Hepatocyte (in vitro differentiated cells): ENCODE data around the gene PRIMA1. TPM values are rescaled to one million over a fixed set of nuclear protein-coding genes. Genes with fewer than 3 reads are reported as not detected.

ENCODE experiments used
- DNase-seq: peaks from one replicate; pipeline ENCODE4 v3.0.0-alpha.2; 2016; ENCODE audit warnings: low spot score
- H2AFZ ChIP-seq: fragments of 200-600 bp; sonication (generic); 2 replicates; pipeline ENCODE4 v1.6.0; 2016; ENCODE audit warnings: antibody characterized with exemption, mild to moderate bottlenecking
- H3K27ac ChIP-seq: fragments of 200-600 bp; sonication (generic); 2 replicates; pipeline ENCODE4 v1.5.1; 2016; ENCODE audit warnings: mild to moderate bottlenecking
- H3K27me3 ChIP-seq: fragments of 200-600 bp; sonication (generic); 2 replicates; pipeline ENCODE4 v1.6.1; 2016
- H3K36me3 ChIP-seq: fragments of 200-600 bp; sonication (generic); replicated peaks from 2 replicates; pipeline ENCODE4 v1.5.1; 2016; ENCODE audit warnings: low read depth; ENCODE audit not compliant: insufficient read depth
- H3K4me1 ChIP-seq: fragments of 200-600 bp; sonication (generic); 2 replicates; pipeline ENCODE4 v1.5.1; 2016; ENCODE audit warnings: mild to moderate bottlenecking, moderate library complexity; ENCODE audit not compliant: insufficient read depth
- H3K4me2 ChIP-seq: fragments of 200-600 bp; sonication (generic); 2 replicates; pipeline ENCODE4 v1.6.0; 2016
- H3K4me3 ChIP-seq: fragments of 200-600 bp; sonication (generic); 2 replicates; pipeline ENCODE4 v1.5.1; 2016; ENCODE audit warnings: mild to moderate bottlenecking
- H3K79me2 ChIP-seq: fragments of 200-600 bp; sonication (generic); 2 replicates; pipeline ENCODE4 v1.6.0; 2017; ENCODE audit warnings: mild to moderate bottlenecking
- H3K9me2 ChIP-seq: fragments of 200-600 bp; sonication (generic); replicated peaks from 2 replicates; pipeline ENCODE4 v1.6.0; 2017; ENCODE audit warnings: mild to moderate bottlenecking; ENCODE audit not compliant: insufficient read depth
- H3K9me3 ChIP-seq: fragments of 200-600 bp; sonication (generic); 2 replicates; pipeline ENCODE4 v1.5.1; 2016; ENCODE audit warnings: low read depth, mild to moderate bottlenecking
- H4K20me1 ChIP-seq: fragments of 200-600 bp; sonication (generic); 2 replicates; pipeline ENCODE4 v1.6.0; 2016; ENCODE audit warnings: mild to moderate bottlenecking; ENCODE audit not compliant: insufficient read depth, poor library complexity, severe bottlenecking
- CTCF ChIP-seq: fragments of 200-600 bp; sonication (generic); IDR thresholded peaks from 2 replicates; pipeline ENCODE4 v1.5.1; 2016; ENCODE audit warnings: antibody characterized with exemption, mild to moderate bottlenecking; ENCODE audit not compliant: poor library complexity
- EZH2 ChIP-seq: fragments of 200-600 bp; sonication (generic); IDR thresholded peaks from 2 replicates; pipeline ENCODE4 v1.6.1; 2016; ENCODE audit warnings: antibody characterized with exemption, mild to moderate bottlenecking, borderline replicate concordance
- EZH2phosphoT487 ChIP-seq: fragments of 200-600 bp; sonication (generic); IDR thresholded peaks from one replicate; pipeline ENCODE4 v1.6.1; 2018; ENCODE audit warnings: antibody characterized with exemption, mild to moderate bottlenecking, low read depth, moderate library complexity; ENCODE audit not compliant: unreplicated experiment, severe bottlenecking
- WGBS: methylation state at CpG from one replicate; pipeline ENCODE4 v1.1.6; 2016; ENCODE audit warnings: low lambda C conversion rate; ENCODE audit errors: missing lambda C conversion rate; 5-methylcytosine and 5-hydroxymethylcytosine counted together
- polyA plus RNA-seq: library from polyadenylated mRNA; unstranded; fragments of >200 nt; fragmentation: Nextera tagmentation; extraction: Ambion mirVana; gene quantifications from 2 replicates; pipeline ENCODE4 v1.2.1, GENCODE V29; 2016
- total RNA-seq: library from RNA; depleted of rRNA; stranded (reverse); fragments of >200 nt; gene quantifications from 2 replicates; pipeline ENCODE4 v1.2.3, GENCODE V29; 2014

Gene PRIMA1
- total and polyA plus RNA-seq, 2 experiments from 2014 or later: 1.5 to 1.9 TPM

GRCh38 chr14:93830753-93831461 lies 42.6 kb upstream of the PRIMA1 start:
- no peaks in the 10 kb centered on the region for H3K79me2 ChIP-seq
- no peaks in the 10 kb centered on the region for H3K9me2 ChIP-seq
- TF ChIP-seq EZH2 (no peak), CTCF (no peak), EZH2phosphoT487 (no peak)
- no peaks in the 10 kb centered on the region for H3K27me3 ChIP-seq
- no peaks in the 10 kb centered on the region for H3K36me3 ChIP-seq
- H3K4me3 ChIP-seq: no peak overlapping the region
- no peak overlapping the region for H3K4me2 ChIP-seq
- no peak overlapping the region for H2AFZ ChIP-seq
- no peaks in the 10 kb centered on the region for H3K9me3 ChIP-seq
- 82% methylated on average over 3 of the region's 3 CpGs for WGBS
- no peaks in the 10 kb centered on the region for H4K20me1 ChIP-seq
- no peak overlapping the region for H3K27ac ChIP-seq
- H3K4me1 ChIP-seq: no peaks in the 10 kb centered on the region
- DNase-seq: no peak

- no peak for DNase-seq
- no peak for TF ChIP-seq EZH2phosphoT487
- no peak for TF ChIP-seq CTCF
- no peak for TF ChIP-seq EZH2
- no peaks in the 10 kb centered on the region for H3K9me2 ChIP-seq
- no peaks in the 10 kb centered on the region for H3K9me3 ChIP-seq
- no peaks in the 10 kb centered on the region for H4K20me1 ChIP-seq
- H3K79me2 ChIP-seq: no peaks in the 10 kb centered on the region
- no peak overlapping the region for H3K27ac ChIP-seq
- no peaks in the 10 kb centered on the region for H3K4me1 ChIP-seq
- WGBS: 86% methylated on average over 4 of the region's 4 CpGs
- no peaks in the 10 kb centered on the region for H3K36me3 ChIP-seq
- H3K4me2 ChIP-seq: no peak overlapping the region
- no peak overlapping the region for H3K4me3 ChIP-seq
- H2AFZ ChIP-seq: no peak overlapping the region
- no peaks in the 10 kb centered on the region for H3K27me3 ChIP-seq
These were observed 41.7 kb upstream of the PRIMA1 start for GRCh38 chr14:93829839-93830481.

- no peak overlapping the region for H3K4me2 ChIP-seq
- no peaks in the 10 kb centered on the region for H3K36me3 ChIP-seq
- H3K79me2 ChIP-seq: no peaks in the 10 kb centered on the region
- H3K27ac ChIP-seq: no peak overlapping the region
- H3K4me1 ChIP-seq: no peaks in the 10 kb centered on the region
- no peak overlapping the region for H3K4me3 ChIP-seq
- 83% methylated on average over 9 of the region's 14 CpGs for WGBS
- H2AFZ ChIP-seq: no peak overlapping the region
- no peaks in the 10 kb centered on the region for H3K9me2 ChIP-seq
- TF ChIP-seq CTCF: no peak
- TF ChIP-seq EZH2phosphoT487: no peak
- TF ChIP-seq EZH2: no peak
- no peaks in the 10 kb centered on the region for H3K27me3 ChIP-seq
- no peak for DNase-seq
- H4K20me1 ChIP-seq: no peaks in the 10 kb centered on the region
- H3K9me3 ChIP-seq: no peaks in the 10 kb centered on the region
These were observed 36.9 kb upstream of the PRIMA1 start for GRCh38 chr14:93825235-93825553.
